Uterus (tissue), 4 donors: Measurements from ENCODE around the gene CEP78. TPM values are rescaled to one million over a fixed set of nuclear protein-coding genes. Genes with fewer than 3 reads are reported as not detected.

ENCODE experiments used
- DNase-seq, 2 donors: peaks; one replicate each; pipeline ENCODE4 v3.0.0-alpha.2; 2019 to 2020
- H3K27ac ChIP-seq, 2 donors: fragments of 200-600 bp; sonication (generic); 1 replicate in 1 of 2; 2 replicates in 1 of 2; pipeline ENCODE4 v1.5.1; 2016 to 2018
- H3K27me3 ChIP-seq, 2 donors: fragments of 200-600 bp; sonication (generic); one replicate each; pipeline ENCODE4 v1.5.1; 2018 to 2019; ENCODE audit warnings: control low read depth in 1 of 2
- H3K36me3 ChIP-seq, 2 donors: fragments of 200-600 bp; sonication (generic); one replicate each; pipeline ENCODE4 v1.5.1; 2019; ENCODE audit warnings: control low read depth in 1 of 2
- H3K4me1 ChIP-seq, 2 donors: fragments of 200-600 bp; sonication (generic); one replicate each; pipeline ENCODE4 v1.5.1; 2018 to 2019; ENCODE audit warnings: control low read depth in 1 of 2
- H3K4me3 ChIP-seq, 2 donors: fragments of 200-600 bp; sonication (generic); 1 replicate in 1 of 2; 2 replicates in 1 of 2; pipeline ENCODE4 v1.5.1; 2018 to 2019; ENCODE audit warnings: mild to moderate bottlenecking in 1 of 2
- H3K9me3 ChIP-seq, 2 donors: fragments of 200-600 bp; sonication (generic); one replicate each; pipeline ENCODE4 v1.5.1; 2019; ENCODE audit warnings: control low read depth in 1 of 2
- POLR2A ChIP-seq, 2 donors: fragments of 450-650 bp; IDR thresholded peaks; one replicate each; pipeline ENCODE4 v1.6.1; 2016; ENCODE audit warnings: antibody characterized with exemption in 2 of 2, mild to moderate bottlenecking in 1 of 2, moderate library complexity in 1 of 2
- intact Hi-C: fragments of 100-400 bp; cut with DNase I; formaldehyde crosslinking; loops from one replicate; pipeline ENCODE4 v1.15.1; 2023; ENCODE audit warnings: low total_unique reads
- total RNA-seq, 4 donors: library from RNA; depleted of rRNA in 3 of 4; stranded (reverse); fragments of >200 nt in 3 of 4; gene quantifications; one replicate each; pipeline versions ENCODE4 v1.1.0 to v1.2.4, GENCODE V29; 2014 to 2023
- TF ChIP-seq, protein P1 (sequence below), 4 experiments: fragments of 200-600 bp in 2 of 4; fragments of 450-650 bp in 2 of 4; sonication (generic) in 2 of 4; IDR thresholded peaks; one replicate each; pipeline ENCODE4 v1.5.1; 2016 to 2019; ENCODE audit warnings: antibody characterized with exemption in 4 of 4, mild to moderate bottlenecking in 2 of 4, moderate library complexity in 1 of 4
- donor health status: DM: yes; HTN: yes; CAD: no.

CEP78 gene
- total RNA-seq, result 10 to 100 TPM in 3 of 4 donors, 1 to 10 TPM in 1; 8.7 to 59.3 (median 26.7) TPM

- Histone ChIP-seq H3K27ac (peak within 1 kb of the TSS; percentile 85 to 86), H3K4me1 (no peaks in the 10 kb centered on the region), H3K36me3 (no peaks in the 10 kb centered on the region), H3K9me3 (no peaks in the 10 kb centered on the region), H3K27me3 (no peaks in the 10 kb centered on the region), H3K4me3 (peak within 1 kb of the TSS; percentile 74 to 83)
- intact Hi-C loops, result no loop called here
- peak; percentile 65 to 70 for TF ChIP-seq POLR2A (IDR thresholded peaks at IDR 0.05)
- TF ChIP-seq, protein P1, sequence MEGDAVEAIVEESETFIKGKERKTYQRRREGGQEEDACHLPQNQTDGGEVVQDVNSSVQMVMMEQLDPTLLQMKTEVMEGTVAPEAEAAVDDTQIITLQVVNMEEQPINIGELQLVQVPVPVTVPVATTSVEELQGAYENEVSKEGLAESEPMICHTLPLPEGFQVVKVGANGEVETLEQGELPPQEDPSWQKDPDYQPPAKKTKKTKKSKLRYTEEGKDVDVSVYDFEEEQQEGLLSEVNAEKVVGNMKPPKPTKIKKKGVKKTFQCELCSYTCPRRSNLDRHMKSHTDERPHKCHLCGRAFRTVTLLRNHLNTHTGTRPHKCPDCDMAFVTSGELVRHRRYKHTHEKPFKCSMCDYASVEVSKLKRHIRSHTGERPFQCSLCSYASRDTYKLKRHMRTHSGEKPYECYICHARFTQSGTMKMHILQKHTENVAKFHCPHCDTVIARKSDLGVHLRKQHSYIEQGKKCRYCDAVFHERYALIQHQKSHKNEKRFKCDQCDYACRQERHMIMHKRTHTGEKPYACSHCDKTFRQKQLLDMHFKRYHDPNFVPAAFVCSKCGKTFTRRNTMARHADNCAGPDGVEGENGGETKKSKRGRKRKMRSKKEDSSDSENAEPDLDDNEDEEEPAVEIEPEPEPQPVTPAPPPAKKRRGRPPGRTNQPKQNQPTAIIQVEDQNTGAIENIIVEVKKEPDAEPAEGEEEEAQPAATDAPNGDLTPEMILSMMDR (IDR thresholded peaks at IDR 0.05), result no peak
- peak; percentile 89 to 91 for DNase-seq
Observed at GRCh38 chr9:78235762-78236550, at the start of gene CEP78. Gene CEP78 (plus strand): TSS chr9:78236075. CDS start chr9:78236351, 276 bp downstream.

- H3K27me3 ChIP-seq, result no peaks in the 10 kb centered on the region
- H3K4me3 ChIP-seq, result no peak overlapping the region
- H3K4me1 ChIP-seq, result no peaks in the 10 kb centered on the region
- no peaks in the 10 kb centered on the region for H3K36me3 ChIP-seq
- peak in 1 of 2 donors; percentile 19 for DNase-seq
- H3K9me3 ChIP-seq, result no peaks in the 10 kb centered on the region
- intact Hi-C loops, result no loop called here
- H3K27ac ChIP-seq, result no peak overlapping the region
- TF ChIP-seq, protein P1 (IDR thresholded peaks at IDR 0.05), result no peak
- TF ChIP-seq POLR2A (IDR thresholded peaks at IDR 0.05), result no peak
Observed at GRCh38 chr9:78187763-78188484, 48.0 kb upstream of the CEP78 start.

DNA sequence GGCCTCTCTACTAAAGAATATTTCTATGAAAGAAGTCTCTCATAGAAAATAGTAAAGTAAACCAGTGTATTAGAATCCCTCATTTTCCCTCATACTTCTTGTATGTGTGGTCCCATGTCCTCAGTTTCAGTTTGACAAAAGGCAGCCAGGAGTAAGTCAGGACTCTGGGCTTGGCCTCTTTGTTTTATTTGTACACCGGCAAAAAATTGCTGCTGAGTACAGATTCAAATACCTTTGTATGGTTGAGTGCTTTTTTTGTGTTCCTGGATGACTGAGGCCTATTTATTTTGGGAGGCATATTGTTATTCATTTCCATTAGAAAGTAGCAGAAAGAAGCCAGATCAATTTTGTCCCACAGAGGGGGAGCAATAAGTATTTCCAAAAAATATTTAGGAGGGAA is 47.3 kb upstream of the CEP78 start:
- no peaks in the 10 kb centered on the region for H3K27me3 ChIP-seq
- DNase-seq, result no peak
- intact Hi-C loops, result no loop called here
- H3K9me3 ChIP-seq, result no peaks in the 10 kb centered on the region
- no peaks in the 10 kb centered on the region for H3K4me1 ChIP-seq
- no peak overlapping the region for H3K4me3 ChIP-seq
- no peak overlapping the region for H3K27ac ChIP-seq
- TF ChIP-seq POLR2A (IDR thresholded peaks at IDR 0.05), result no peak
- TF ChIP-seq, protein P1 (IDR thresholded peaks at IDR 0.05), result no peak
- no peaks in the 10 kb centered on the region for H3K36me3 ChIP-seq

- Histone ChIP-seq H3K27ac (no peak overlapping the region), H3K36me3 (no peaks in the 10 kb centered on the region), H3K4me3 (no peak overlapping the region), H3K27me3 (no peaks in the 10 kb centered on the region), H3K4me1 (no peaks in the 10 kb centered on the region), H3K9me3 (no peaks in the 10 kb centered on the region)
- intact Hi-C loops, result no loop called here
- no peak for TF ChIP-seq POLR2A (IDR thresholded peaks at IDR 0.05)
- TF ChIP-seq, protein P1 (IDR thresholded peaks at IDR 0.05), result no peak
- DNase-seq, result no peak
Observed at GRCh38 chr9:78189001-78189400, 46.9 kb upstream of the CEP78 start.

DNA sequence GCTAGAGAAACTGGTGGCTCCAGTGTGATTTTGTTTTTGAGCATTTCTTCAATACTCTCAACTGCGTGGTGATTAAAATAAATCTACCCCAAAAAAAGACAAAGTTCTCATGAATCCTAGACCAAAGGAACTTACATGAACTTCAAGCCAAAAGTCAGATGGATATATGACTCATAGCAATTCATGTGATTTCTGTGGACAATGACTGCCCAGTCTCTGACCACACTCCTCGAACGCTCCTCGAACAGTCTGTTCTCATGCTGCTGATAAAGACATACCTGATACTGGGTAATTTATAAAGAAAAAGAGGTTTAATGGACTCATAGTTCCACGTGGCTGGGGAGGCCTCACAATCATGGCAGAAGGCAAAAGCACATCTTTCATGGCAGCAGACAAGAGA is 46.4 kb upstream of the CEP78 start:
- Histone ChIP-seq H3K4me3 (no peak overlapping the region), H3K27me3 (no peaks in the 10 kb centered on the region), H3K27ac (no peak overlapping the region), H3K4me1 (no peaks in the 10 kb centered on the region), H3K36me3 (no peaks in the 10 kb centered on the region), H3K9me3 (no peaks in the 10 kb centered on the region)
- DNase-seq, result no peak
- intact Hi-C loops, result no loop called here
- no peak for TF ChIP-seq POLR2A (IDR thresholded peaks at IDR 0.05)
- TF ChIP-seq, protein P1 (IDR thresholded peaks at IDR 0.05), result no peak
